Adrenal gland (tissue), 12 donors: ENCODE measurements around the gene KMT2D. TPM values are rescaled to one million over a fixed set of nuclear protein-coding genes. Genes with fewer than 3 reads are reported as not detected.

Experiments used
- DNase-seq, 7 donors: peaks; one replicate each; pipeline ENCODE4 v3.0.0-alpha.2; 2019 to 2020
- H3K27ac ChIP-seq, 5 donors: fragments of 200-600 bp; sonication (generic) in 4 of 5; 1 replicate in 3 of 5; 2 replicates in 2 of 5; pipeline versions ENCODE4 v1.5.1 to v1.8.0; 2016 to 2020; ENCODE audit warnings: mild to moderate bottlenecking in 1 of 5
- H3K27me3 ChIP-seq: fragments of 200-600 bp; 2 replicates; pipeline ENCODE4 v1.8.0; 2021
- H3K36me3 ChIP-seq, 2 donors: fragments of 200-600 bp; replicated peaks in 1 of 2; 1 replicate in 1 of 2; 2 replicates in 1 of 2; pipeline versions ENCODE4 v1.5.1 to v1.8.0; 2018 to 2022
- H3K4me1 ChIP-seq, 2 donors: fragments of 200-600 bp; replicated peaks in 1 of 2; 1 replicate in 1 of 2; 2 replicates in 1 of 2; pipeline versions ENCODE4 v1.5.1 to v1.8.0; 2018 to 2021
- H3K4me3 ChIP-seq, 4 donors: fragments of 200-600 bp; sonication (generic) in 3 of 4; one replicate each; pipeline ENCODE4 v1.5.1; 2016 to 2018
- H3K9me3 ChIP-seq, 3 donors: fragments of 200-600 bp; sonication (generic) in 1 of 3; replicated peaks in 1 of 3; 1 replicate in 2 of 3; 2 replicates in 1 of 3; pipeline versions ENCODE4 v1.5.1 to v1.8.0; 2016 to 2021
- CTCF ChIP-seq, 6 experiments: fragments of 450-650 bp in 4 of 6; fragments of 200-600 bp in 2 of 6; sonication (generic) in 1 of 6; IDR thresholded peaks; 1 replicate in 5 of 6; 2 replicates in 1 of 6; pipeline versions ENCODE4 v1.5.1 to v1.8.0; 2016 to 2021; ENCODE audit warnings: antibody characterized with exemption in 6 of 6, mild to moderate bottlenecking in 2 of 6, moderate library complexity in 1 of 6
- POLR2A ChIP-seq, 2 donors: fragments of 450-650 bp; IDR thresholded peaks; one replicate each; pipeline ENCODE4 v1.6.1; 2017; ENCODE audit warnings: antibody characterized with exemption in 2 of 2, mild to moderate bottlenecking in 2 of 2, moderate library complexity in 1 of 2
- WGBS, 4 donors: extraction: QIAGEN DNeasy Blood & Tissue Kit in 2 of 4; methylation state at CpG; one replicate each; pipeline versions ENCODE4 v1.1.5 to v1.1.7; 2013 to 2017; 5-methylcytosine and 5-hydroxymethylcytosine counted together
- intact Hi-C, 2 donors: fragments of 100-400 bp; cut with DNase I; formaldehyde crosslinking; loops; one replicate each; pipeline versions ENCODE4 v1.14.1 to v1.15.0; 2022 to 2023
- polyA plus RNA-seq, 3 donors: library from polyadenylated mRNA; stranded (reverse); fragments of 200-250 nt in 2 of 3; fragments of 350-450 nt in 1 of 3; fragmentation: Illumina TruSeq in 1 of 3; extraction: RNeasy Lipid Tissue Mini Kit (QIAGEN cat#74804) in 1 of 3; gene quantifications; one replicate each; pipeline ENCODE4 v1.2.3, GENCODE V29; 2013 to 2014
- total RNA-seq, 9 donors: library from RNA; depleted of rRNA in 4 of 9; stranded (reverse); fragments of >200 nt in 4 of 9; fragments of 120-200 nt in 1 of 9; fragmentation: NEBNext Ultra II Directional in 1 of 9; extraction: Animal tissue kit (Norgen Biotek cat#: 25700) in 1 of 9; gene quantifications; one replicate each; pipeline versions ENCODE4 v1.1.0 to v1.2.4, GENCODE V29; 2013 to 2023
- donor health status: healthy with polysubstance abuse.
- donor health status: Bipolar disorder and iron deficiency.
- donor health status: DM: yes; HTN: yes; CAD: no.
- donor health status: DM: no; HTN: no; CAD: no.
- donor health status: DM: no; HTN: no; CAD: no.
- donor health status: DM: yes; HTN: yes; CAD: no.

Gene KMT2D
- total and polyA plus RNA-seq, 12 donors: 21.2 to 140 (median 56.0) TPM

GRCh38 chr12:49091056-49091835 lies 30.7 kb upstream of the KMT2D start:
- H3K27me3 ChIP-seq: peaks cover 13% of the 10 kb centered on the region
- H3K9me3 ChIP-seq: no peaks in the 10 kb centered on the region
- H3K4me3 ChIP-seq: peak overlapping the region in 1 of 4 donors; percentile 50
- peaks cover 10 to 46% of the 10 kb centered on the region in 2 donors for H3K4me1 ChIP-seq
- WGBS, 4 donors: 55 to 69% (median 59%) methylated on average over 26 to 41 of the region's 41 CpGs
- H3K27ac ChIP-seq: no peak overlapping the region
- no peak for DNase-seq
- H3K36me3 ChIP-seq: no peaks in the 10 kb centered on the region
- no peak for TF ChIP-seq POLR2A (IDR thresholded peaks at IDR 0.05)
- no peak for TF ChIP-seq CTCF (IDR thresholded peaks at IDR 0.05)
- intact Hi-C loops: no loop called here

GRCh38 chr12:49089821-49090773 lies 29.5 kb upstream of the KMT2D start:
- TF ChIP-seq CTCF (IDR thresholded peaks at IDR 0.05) (no peak), POLR2A (IDR thresholded peaks at IDR 0.05) (no peak)
- DNase-seq: peak in 3 of 7 donors; percentile 36 to 65 (median 55)
- Histone ChIP-seq H3K4me3 (peak overlapping the region in 1 of 4 donors; percentile 40), H3K27ac (no peak overlapping the region), H3K27me3 (peaks cover 13% of the 10 kb centered on the region), H3K36me3 (no peaks in the 10 kb centered on the region), H3K4me1 (peaks cover 10 to 46% of the 10 kb centered on the region in 2 donors), H3K9me3 (no peaks in the 10 kb centered on the region)
- 36 to 64% (median 45%) methylated on average over 24 to 88 of the region's 88 CpGs for WGBS, 4 donors
- intact Hi-C loops: loop anchor here (5.0 kb wide), 1 partner anchor 32 kb away; no protein-coding TSS in a partner anchor

GRCh38 chr12:49088932-49089330 lies 28.3 kb upstream of the KMT2D start:
- Histone ChIP-seq H3K4me3 (no peak overlapping the region), H3K27ac (no peak overlapping the region), H3K4me1 (peaks cover under 1 to 36% of the 10 kb centered on the region in 2 donors), H3K36me3 (no peaks in the 10 kb centered on the region), H3K27me3 (peaks cover 13% of the 10 kb centered on the region), H3K9me3 (no peaks in the 10 kb centered on the region)
- no peak for DNase-seq
- intact Hi-C loops: loop anchor here (5.0 kb wide), 1 partner anchor 33 kb away; no protein-coding TSS in a partner anchor
- WGBS, 4 donors: 47 to 74% (median 68%) methylated on average over 4 to 6 of the region's 6 CpGs
- TF ChIP-seq CTCF (IDR thresholded peaks at IDR 0.05): no peak
- no peak for TF ChIP-seq POLR2A (IDR thresholded peaks at IDR 0.05)
